ENCODE results near the gene KLHDC4. TPM values are rescaled to one million over a fixed set of nuclear protein-coding genes. Genes with fewer than 3 reads are reported as not detected.

Gene KLHDC4
- total and polyA plus RNA-seq, 12 donors = 7.8 to 31.7 (median 13.5) TPM

DNA sequence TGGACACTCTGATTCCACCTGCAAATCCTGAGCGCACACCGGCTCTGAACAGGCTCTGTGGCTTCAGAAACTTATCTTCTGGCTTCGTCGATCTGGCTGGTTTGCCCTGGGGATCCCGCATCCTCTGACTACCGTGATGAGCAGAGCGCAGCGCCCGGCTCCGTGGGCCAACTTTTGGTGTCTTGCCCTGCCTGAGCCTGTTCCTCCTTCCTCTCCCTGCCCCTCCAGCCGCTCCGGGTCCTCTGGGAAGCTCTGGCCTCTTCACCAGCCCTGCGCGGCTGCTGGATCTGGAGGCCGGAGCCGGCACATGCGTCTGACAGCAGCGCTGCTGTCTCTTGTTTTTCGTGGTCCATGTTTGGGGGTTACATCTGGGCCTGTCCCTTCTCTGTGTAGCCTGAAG is 97.8 kb downstream of the KLHDC4 start:
- intact Hi-C loops (cut with DNase I) = no loop called here
- H3K9me3 ChIP-seq = no peaks in the 10 kb centered on the region
- ATAC-seq (no peak), DNase-seq (no peak)
- H3K36me3 ChIP-seq = no peaks in the 10 kb centered on the region
- no peak overlapping the region for H3K4me3 ChIP-seq
- no peaks in the 10 kb centered on the region for H3K4me1 ChIP-seq
- H3K27me3 ChIP-seq = peaks cover 0 to 41% (median 16%) of the 10 kb centered on the region in 7 donors
- 86 to 88% methylated on average over 19 of the region's 19 CpGs for WGBS, 2 donors
- no peak overlapping the region for H3K27ac ChIP-seq
- TF ChIP-seq, protein P1, sequence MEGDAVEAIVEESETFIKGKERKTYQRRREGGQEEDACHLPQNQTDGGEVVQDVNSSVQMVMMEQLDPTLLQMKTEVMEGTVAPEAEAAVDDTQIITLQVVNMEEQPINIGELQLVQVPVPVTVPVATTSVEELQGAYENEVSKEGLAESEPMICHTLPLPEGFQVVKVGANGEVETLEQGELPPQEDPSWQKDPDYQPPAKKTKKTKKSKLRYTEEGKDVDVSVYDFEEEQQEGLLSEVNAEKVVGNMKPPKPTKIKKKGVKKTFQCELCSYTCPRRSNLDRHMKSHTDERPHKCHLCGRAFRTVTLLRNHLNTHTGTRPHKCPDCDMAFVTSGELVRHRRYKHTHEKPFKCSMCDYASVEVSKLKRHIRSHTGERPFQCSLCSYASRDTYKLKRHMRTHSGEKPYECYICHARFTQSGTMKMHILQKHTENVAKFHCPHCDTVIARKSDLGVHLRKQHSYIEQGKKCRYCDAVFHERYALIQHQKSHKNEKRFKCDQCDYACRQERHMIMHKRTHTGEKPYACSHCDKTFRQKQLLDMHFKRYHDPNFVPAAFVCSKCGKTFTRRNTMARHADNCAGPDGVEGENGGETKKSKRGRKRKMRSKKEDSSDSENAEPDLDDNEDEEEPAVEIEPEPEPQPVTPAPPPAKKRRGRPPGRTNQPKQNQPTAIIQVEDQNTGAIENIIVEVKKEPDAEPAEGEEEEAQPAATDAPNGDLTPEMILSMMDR (IDR thresholded peaks at IDR 0.05) = no peak

DNA sequence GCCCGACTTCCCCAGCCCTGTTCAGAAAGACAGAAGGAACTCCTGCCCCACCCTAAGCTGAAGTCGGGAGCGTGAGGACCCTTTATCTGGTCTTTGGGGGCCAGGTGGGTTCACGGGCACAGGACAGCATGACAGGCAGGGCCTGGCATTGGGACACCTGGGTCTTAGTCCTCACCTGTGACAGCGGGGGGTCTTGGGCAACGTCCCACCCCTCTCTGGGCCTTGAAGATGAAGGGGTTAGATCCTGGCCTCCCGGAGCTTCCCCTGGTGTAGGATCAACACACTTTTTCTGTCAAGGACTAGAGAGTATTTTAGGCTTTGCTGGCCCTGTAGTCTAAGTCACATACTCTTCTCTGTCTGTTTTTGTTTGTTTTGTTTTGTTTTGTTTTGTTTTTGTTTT is 98.3 kb downstream of the KLHDC4 start:
- Histone ChIP-seq H3K27ac (no peak overlapping the region), H3K9me3 (no peaks in the 10 kb centered on the region), H3K4me3 (no peak overlapping the region), H3K27me3 (peaks cover 0 to 41% (median 16%) of the 10 kb centered on the region in 7 donors), H3K4me1 (no peaks in the 10 kb centered on the region), H3K36me3 (no peaks in the 10 kb centered on the region)
- 71 to 78% methylated on average over 7 of the region's 7 CpGs for WGBS, 2 donors
- intact Hi-C loops (cut with DNase I) = no loop called here
- ATAC-seq (no peak), DNase-seq (no peak)
- TF ChIP-seq, protein P1 (IDR thresholded peaks at IDR 0.05) = no peak

DNA sequence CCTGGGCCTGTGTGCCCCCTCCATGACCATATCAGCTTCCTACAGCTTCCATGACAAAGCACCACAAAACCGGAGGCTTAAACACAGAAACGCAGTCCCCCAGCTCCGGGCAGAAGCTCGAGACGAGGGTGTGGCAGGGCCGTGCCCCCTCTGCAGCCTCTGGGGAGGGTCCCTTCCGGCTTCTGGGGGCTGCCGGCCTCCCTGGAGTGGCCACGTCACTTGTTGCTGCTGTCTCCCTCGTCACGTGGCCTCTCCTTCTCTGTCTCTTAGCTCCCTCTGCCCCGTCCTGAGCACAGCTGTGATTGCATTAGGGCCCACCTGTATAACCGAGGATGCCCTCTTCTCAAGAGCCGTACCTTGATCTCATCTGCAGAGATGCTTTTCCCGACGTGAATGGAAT is 98.9 kb downstream of the KLHDC4 start:
- TF ChIP-seq, protein P1 (IDR thresholded peaks at IDR 0.05) = no peak
- ATAC-seq = no peak
- Histone ChIP-seq H3K36me3 (no peaks in the 10 kb centered on the region), H3K9me3 (no peaks in the 10 kb centered on the region), H3K27ac (no peak overlapping the region), H3K4me1 (no peaks in the 10 kb centered on the region), H3K4me3 (no peak overlapping the region), H3K27me3 (peaks cover 0 to 36% (median 16%) of the 10 kb centered on the region in 7 donors)
- intact Hi-C loops (cut with DNase I) = no loop called here
- 59 to 63% methylated on average over 16 of the region's 16 CpGs for WGBS, 2 donors
- no peak for DNase-seq

DNA sequence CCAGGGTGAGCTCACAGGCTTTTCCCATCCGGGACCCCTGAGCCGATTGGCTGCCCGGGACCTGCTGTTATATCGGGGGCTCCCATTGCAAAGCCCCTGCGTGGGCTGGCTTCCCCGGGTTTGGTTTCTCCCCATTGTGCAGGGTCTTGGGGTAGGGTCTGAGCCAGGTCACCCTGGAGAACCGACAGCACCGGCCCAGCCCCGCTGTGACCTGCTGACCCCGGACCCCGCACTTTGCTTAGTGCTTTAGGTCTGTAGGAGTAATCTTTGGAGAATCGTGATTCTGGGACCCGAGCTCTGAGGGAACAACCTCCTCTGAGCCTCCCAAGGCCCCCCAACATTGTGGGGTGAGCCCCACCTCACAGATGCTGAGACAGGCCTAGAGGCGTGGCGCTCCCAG is 100.6 kb downstream of the KLHDC4 start:
- Histone ChIP-seq H3K4me1 (no peaks in the 10 kb centered on the region), H3K36me3 (no peaks in the 10 kb centered on the region), H3K27me3 (peaks cover 0 to 48% (median 16%) of the 10 kb centered on the region in 7 donors), H3K9me3 (no peaks in the 10 kb centered on the region), H3K4me3 (no peak overlapping the region), H3K27ac (no peak overlapping the region)
- intact Hi-C loops (cut with DNase I) = no loop called here
- TF ChIP-seq, protein P1 (IDR thresholded peaks at IDR 0.05) = no peak
- ATAC-seq = no peak
- no peak for DNase-seq
- WGBS, 2 donors = 89 to 90% methylated on average over 15 of the region's 15 CpGs

Data from heart right ventricle (tissue), 16 donors.